BLaER1 (cell line): ENCODE data around the gene PDXK.

Experiments used
- H3K27ac ChIP-seq: shearing (Covaris generic); formaldehyde crosslinking; 2 replicates; pipeline ENCODE4 v1.8.1; 2022
- H3K27me3 ChIP-seq: shearing (Covaris generic); formaldehyde crosslinking; 2 replicates; pipeline ENCODE4 v1.8.1; 2022
- H3K36me3 ChIP-seq: shearing (Covaris generic); formaldehyde crosslinking; 2 replicates; pipeline ENCODE4 v1.8.1; 2022
- H3K4me1 ChIP-seq: shearing (Covaris generic); formaldehyde crosslinking; 2 replicates; pipeline ENCODE4 v1.8.1; 2022
- H3K4me2 ChIP-seq: shearing (Covaris generic); formaldehyde crosslinking; 2 replicates; pipeline ENCODE4 v1.8.1; 2022
- H3K4me3 ChIP-seq: shearing (Covaris generic); formaldehyde crosslinking; 2 replicates; pipeline ENCODE4 v1.8.1; 2022
- H3K9ac ChIP-seq: shearing (Covaris generic); formaldehyde crosslinking; 2 replicates; pipeline ENCODE4 v1.8.1; 2022
- H3K9me3 ChIP-seq: shearing (Covaris generic); formaldehyde crosslinking; 2 replicates; pipeline ENCODE4 v1.8.1; 2022
- H4K20me1 ChIP-seq: shearing (Covaris generic); formaldehyde crosslinking; 2 replicates; pipeline ENCODE4 v1.8.1; 2022
- Cebpa-rat ChIP-seq: shearing (Covaris generic); IDR thresholded peaks from 2 replicates; pipeline ENCODE4 v1.8.1; 2022

PDXK gene

DNA sequence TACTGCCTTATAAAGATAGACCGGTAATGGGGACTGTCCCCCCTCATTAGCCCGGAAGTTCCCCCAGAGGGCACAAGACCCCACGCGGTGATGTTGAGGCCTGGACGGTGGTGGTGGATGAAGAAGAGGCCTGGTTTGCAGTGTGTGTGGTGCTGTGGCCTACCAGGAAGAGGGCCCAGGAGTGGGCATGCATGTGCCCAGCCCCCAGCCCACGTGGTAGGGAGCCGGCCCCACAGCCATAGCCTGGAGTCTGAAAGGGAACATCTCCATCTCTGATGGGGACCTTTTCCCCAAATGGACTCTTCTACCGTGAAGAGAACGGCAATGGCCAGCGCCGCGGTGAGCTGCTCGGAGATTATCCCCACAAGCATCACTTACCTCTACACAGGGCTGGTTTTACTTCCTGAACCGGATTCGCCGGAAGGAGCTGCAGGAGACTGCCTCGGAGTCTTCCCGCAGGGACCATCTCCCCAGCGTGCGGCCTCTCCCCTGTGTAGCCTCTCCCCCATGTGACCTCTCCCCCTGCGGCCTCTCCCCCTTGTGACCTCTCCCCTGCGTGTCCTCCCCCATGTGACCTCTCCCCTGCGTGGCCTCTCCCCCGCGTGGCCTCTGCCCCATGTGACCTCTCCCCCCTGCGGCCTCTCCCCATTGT lies 91.0 kb downstream of the PDXK start:
- Histone ChIP-seq H3K4me2 (peak overlapping the region; percentile 92), H3K9ac (no peak overlapping the region; the same call in 1 of the 2 replicates), H3K27ac (peak overlapping the region; percentile 31; the same call in 1 of the 2 replicates), H3K4me1 (peaks cover 86% of the 10 kb centered on the region), H3K27me3 (no peaks in the 10 kb centered on the region), H3K4me3 (no peak overlapping the region), H3K9me3 (no peaks in the 10 kb centered on the region), H3K36me3 (no peaks in the 10 kb centered on the region; the same call in 1 of the 2 replicates), H4K20me1 (peaks cover 53% of the 10 kb centered on the region)
- TF ChIP-seq Cebpa-rat: no peak

GRCh38 chr21:43810505-43811261 lies 91.8 kb downstream of the PDXK start:
- H4K20me1 ChIP-seq: peaks cover 52% of the 10 kb centered on the region
- peaks cover 79% of the 10 kb centered on the region for H3K4me1 ChIP-seq
- H3K4me2 ChIP-seq: peak overlapping the region; percentile 92
- no peak for TF ChIP-seq Cebpa-rat
- H3K9me3 ChIP-seq: no peaks in the 10 kb centered on the region
- peak overlapping the region; percentile 68 for H3K27ac ChIP-seq
- H3K36me3 ChIP-seq: no peaks in the 10 kb centered on the region; the same call in 1 of the 2 replicates
- H3K9ac ChIP-seq: peak overlapping the region; percentile 58; the same call in 1 of the 2 replicates
- H3K27me3 ChIP-seq: no peaks in the 10 kb centered on the region
- peak overlapping the region; percentile 52; the same call in 1 of the 2 replicates for H3K4me3 ChIP-seq

- peak overlapping the region; percentile 92 for H3K4me2 ChIP-seq
- no peaks in the 10 kb centered on the region for H3K9me3 ChIP-seq
- TF ChIP-seq Cebpa-rat: no peak
- peak overlapping the region; percentile 52 for H3K4me3 ChIP-seq
- H3K27ac ChIP-seq: peak overlapping the region; percentile 68
- no peaks in the 10 kb centered on the region for H3K27me3 ChIP-seq
- peaks cover 44% of the 10 kb centered on the region for H4K20me1 ChIP-seq
- peak overlapping the region; percentile 58 for H3K9ac ChIP-seq
- H3K4me1 ChIP-seq: peaks cover 71% of the 10 kb centered on the region
- no peaks in the 10 kb centered on the region; the same call in 1 of the 2 replicates for H3K36me3 ChIP-seq
Measured at GRCh38 chr21:43811262-43812105, 92.6 kb downstream of the PDXK start.
